B cell (primary cell): ENCODE results near the gene CFAP90. TPM values are rescaled to one million over a fixed set of nuclear protein-coding genes. Genes with fewer than 3 reads are reported as not detected.

Source experiments
- ATAC-seq: fragments of 200-7000 bp; cut with Tn5 transposase; one replicate; pipeline ENCODE4 v1.10.0; 2021; ENCODE audit warnings: low read depth, mild to moderate bottlenecking, moderate number of reproducible peaks, moderate library complexity
- CTCF ChIA-PET: fragments of 350-600 bp; sonication (Branson Sonifier 250); formaldehyde crosslinking; loops from one replicate; lab custom pipeline; 2021; ENCODE audit warnings: antibody characterized with exemption, inconsistent platforms; lab: Charles Lee
- POLR2A ChIA-PET: fragments of 350-600 bp; sonication (Branson Sonifier 250); formaldehyde crosslinking; loops from one replicate; lab custom pipeline; 2021; ENCODE audit warnings: antibody characterized with exemption; lab: Charles Lee
- DNase-seq: peaks from one replicate; pipeline ENCODE4 v3.0.0; 2013
- H2AFZ ChIP-seq: 2 replicates; pipeline ENCODE4 v1.6.1; 2012; ENCODE audit warnings: mild to moderate bottlenecking, low read depth, low read length; ENCODE audit not compliant: insufficient read depth, poor library complexity, severe bottlenecking
- H3K27ac ChIP-seq, 2 donors: 1 replicate in 1 of 2; 2 replicates in 1 of 2; pipeline ENCODE4 v1.5.1; 2012 to 2013; ENCODE audit warnings: low read length in 2 of 2, mild to moderate bottlenecking in 2 of 2, moderate library complexity in 1 of 2
- H3K27me3 ChIP-seq, 4 experiments: fragments of 200-600 bp in 1 of 4; sonication (generic) in 1 of 4; replicated peaks in 1 of 4; 1 replicate in 2 of 4; 2 replicates in 2 of 4; pipeline versions ENCODE4 v1.6.1 to v1.7.0; 2013 to 2016; ENCODE audit warnings: low read length in 3 of 4, mild to moderate bottlenecking in 2 of 4, mixed read lengths in 1 of 4, moderate library complexity in 1 of 4; ENCODE audit not compliant: insufficient read depth in 4 of 4, control insufficient read depth in 3 of 4; ENCODE audit errors: control extremely low read depth in 1 of 4
- H3K36me3 ChIP-seq, 2 experiments: replicated peaks in 1 of 2; 1 replicate in 1 of 2; 2 replicates in 1 of 2; pipeline versions ENCODE4 v1.6.1 to v1.7.1; 2013; ENCODE audit warnings: low read length in 1 of 2; ENCODE audit not compliant: insufficient read depth in 2 of 2, control insufficient read depth in 1 of 2; ENCODE audit errors: control extremely low read depth in 1 of 2, extremely low read depth in 1 of 2
- H3K4me1 ChIP-seq, 2 donors: fragments of 200-600 bp in 1 of 2; sonication (generic) in 1 of 2; 1 replicate in 1 of 2; 2 replicates in 1 of 2; pipeline versions ENCODE4 v1.5.1 to v1.6.1; 2013 to 2017; ENCODE audit warnings: low read length in 2 of 2; ENCODE audit not compliant: control insufficient read depth in 2 of 2, insufficient read depth in 2 of 2
- H3K4me2 ChIP-seq: replicated peaks from 2 replicates; pipeline ENCODE3; 2012; ENCODE audit warnings: mild to moderate bottlenecking, low read depth, low read length; ENCODE audit not compliant: poor library complexity, severe bottlenecking
- H3K4me3 ChIP-seq, 5 experiments: fragments of 200-600 bp in 1 of 5; sonication (generic) in 1 of 5; 1 replicate in 3 of 5; 2 replicates in 2 of 5; pipeline versions ENCODE4 v1.5.1 to v1.7.0; 2011 to 2016; ENCODE audit warnings: low read length in 4 of 5, mild to moderate bottlenecking in 4 of 5, low read depth in 2 of 5, control low read depth in 1 of 5, moderate library complexity in 1 of 5; ENCODE audit not compliant: insufficient read depth in 1 of 5; ENCODE audit errors: control extremely low read depth in 1 of 5, extremely low read depth in 1 of 5
- H3K79me2 ChIP-seq: fragments of 200-600 bp; sonication (generic); one replicate; pipeline ENCODE4 v1.6.0; 2016; ENCODE audit warnings: low read length; ENCODE audit not compliant: control insufficient read depth, insufficient read depth
- H3K9ac ChIP-seq: fragments of 200-600 bp; sonication (generic); 2 replicates; pipeline ENCODE4 v1.6.1; 2017; ENCODE audit warnings: mild to moderate bottlenecking, low read length, moderate library complexity
- H3K9me3 ChIP-seq, 3 donors: one replicate each; pipeline versions ENCODE4 v1.6.1 to v1.7.1; 2013; ENCODE audit warnings: low read length in 2 of 3; ENCODE audit not compliant: control insufficient read depth in 2 of 3, insufficient read depth in 1 of 3; ENCODE audit errors: control extremely low read depth in 1 of 3
- H4K20me1 ChIP-seq: 2 replicates; pipeline ENCODE4 v1.6.0; 2012; ENCODE audit warnings: mild to moderate bottlenecking, low read length; ENCODE audit not compliant: insufficient read depth, control insufficient read depth, poor library complexity, severe bottlenecking
- H3K27ac Mint-ChIP-seq: one replicate; pipeline ENCODE4 v1.8.0; 2021; ENCODE audit warnings: mixed read lengths
- H3K27me3 Mint-ChIP-seq: one replicate; pipeline ENCODE4 v1.8.0; 2021; ENCODE audit warnings: mixed read lengths
- H3K4me1 Mint-ChIP-seq: one replicate; pipeline ENCODE4 v1.8.0; 2021; ENCODE audit warnings: mixed read lengths
- H3K4me3 Mint-ChIP-seq: one replicate; pipeline ENCODE4 v1.8.0; 2021; ENCODE audit warnings: mixed read lengths
- H3K9me3 Mint-ChIP-seq: one replicate; pipeline ENCODE4 v1.8.0; 2022; ENCODE audit warnings: mixed read lengths; ENCODE audit not compliant: insufficient read depth
- EZH2 ChIP-seq: IDR thresholded peaks from 2 replicates; pipeline ENCODE4 v1.6.1; 2012; ENCODE audit warnings: borderline replicate concordance, low read depth, mild to moderate bottlenecking, moderate library complexity, low read length; ENCODE audit not compliant: insufficient read depth, poor library complexity, severe bottlenecking
- WGBS: methylation state at CpG from one replicate; pipeline ENCODE4 v1.1.5; 2013; ENCODE audit warnings: missing lambda C conversion rate; ENCODE audit not compliant: insufficient coverage; 5-methylcytosine and 5-hydroxymethylcytosine counted together
- intact Hi-C: fragments of 100-400 bp; cut with micrococcal nuclease; formaldehyde crosslinking; loops from one replicate; pipeline ENCODE4 v1.10.0; 2022
- polyA plus RNA-seq: library from polyadenylated mRNA; depleted of rRNA; stranded (reverse); fragments of >200 nt; gene quantifications from 2 replicates; pipeline ENCODE4 v1.2.3, GENCODE V29; 2012
- total RNA-seq, 2 donors: library from RNA; stranded (reverse); fragments of 120-200 nt in 1 of 2; gene quantifications; 1 replicate in 1 of 2; 2 replicates in 1 of 2; pipeline versions ENCODE4 v1.2.3 to v1.2.4, GENCODE V29; 2013 to 2022
- TF ChIP-seq, protein P1 (sequence below): fragments of 200-600 bp; IDR thresholded peaks from one replicate; pipeline ENCODE4 v1.8.0; 2022; ENCODE audit warnings: antibody characterized with exemption, mild to moderate bottlenecking

Gene CFAP90
- total and polyA plus RNA-seq, 2 donors (not counting 1 experiment from before 2014, with no cell fraction given), result not detected

DNA sequence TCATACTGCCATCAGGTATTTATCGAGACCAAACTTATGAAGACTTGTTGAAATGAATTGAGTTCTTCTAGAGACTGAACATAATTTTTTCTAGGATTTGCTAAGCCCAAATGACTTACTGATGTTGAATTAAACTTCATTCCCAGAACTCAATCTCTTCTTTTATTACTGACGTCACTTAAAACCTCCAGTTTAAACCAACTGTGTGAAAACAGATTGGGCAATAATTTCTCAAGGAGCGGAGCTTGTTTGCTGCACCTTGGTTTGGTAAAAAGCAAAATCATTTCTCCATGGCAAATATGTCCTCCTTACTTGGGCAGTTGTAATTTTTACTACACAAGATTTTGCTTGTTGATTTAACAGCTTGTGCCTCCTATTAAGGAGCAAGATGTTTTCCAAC lies 37.4 kb downstream of the CFAP90 start:
- Histone ChIP-seq H3K27ac (no peak overlapping the region), H3K79me2 (no peaks in the 10 kb centered on the region), H3K36me3 (no peaks in the 10 kb centered on the region), H3K4me1 (peaks cover 0 to 5% of the 10 kb centered on the region in 2 donors), H2AFZ (no peak overlapping the region), H3K4me2 (no peak overlapping the region), H3K4me3 (no peak overlapping the region), H3K9me3 (no peaks in the 10 kb centered on the region), H3K27me3 (peaks cover 0 to 19% (median 4%) of the 10 kb centered on the region in 4 experiments), H4K20me1 (no peaks in the 10 kb centered on the region), H3K9ac (no peak overlapping the region)
- Mint-ChIP-seq H3K4me3 (no peak overlapping the region), H3K9me3 (no peaks in the 10 kb centered on the region), H3K4me1 (no peaks in the 10 kb centered on the region), H3K27ac (no peak overlapping the region), H3K27me3 (peaks cover 47% of the 10 kb centered on the region)
- ATAC-seq (no peak), DNase-seq (no peak)
- ChIA-PET POLR2A (no interaction called here), CTCF (interaction anchor here (1.2 kb wide), 1 partner anchor 20 kb away, joined by 3 read pairs; no protein-coding TSS in a partner anchor)
- WGBS, result no CpG with 5 or more reads among the region's 3 CpGs
- TF ChIP-seq EZH2, result no peak
- TF ChIP-seq, protein P1, sequence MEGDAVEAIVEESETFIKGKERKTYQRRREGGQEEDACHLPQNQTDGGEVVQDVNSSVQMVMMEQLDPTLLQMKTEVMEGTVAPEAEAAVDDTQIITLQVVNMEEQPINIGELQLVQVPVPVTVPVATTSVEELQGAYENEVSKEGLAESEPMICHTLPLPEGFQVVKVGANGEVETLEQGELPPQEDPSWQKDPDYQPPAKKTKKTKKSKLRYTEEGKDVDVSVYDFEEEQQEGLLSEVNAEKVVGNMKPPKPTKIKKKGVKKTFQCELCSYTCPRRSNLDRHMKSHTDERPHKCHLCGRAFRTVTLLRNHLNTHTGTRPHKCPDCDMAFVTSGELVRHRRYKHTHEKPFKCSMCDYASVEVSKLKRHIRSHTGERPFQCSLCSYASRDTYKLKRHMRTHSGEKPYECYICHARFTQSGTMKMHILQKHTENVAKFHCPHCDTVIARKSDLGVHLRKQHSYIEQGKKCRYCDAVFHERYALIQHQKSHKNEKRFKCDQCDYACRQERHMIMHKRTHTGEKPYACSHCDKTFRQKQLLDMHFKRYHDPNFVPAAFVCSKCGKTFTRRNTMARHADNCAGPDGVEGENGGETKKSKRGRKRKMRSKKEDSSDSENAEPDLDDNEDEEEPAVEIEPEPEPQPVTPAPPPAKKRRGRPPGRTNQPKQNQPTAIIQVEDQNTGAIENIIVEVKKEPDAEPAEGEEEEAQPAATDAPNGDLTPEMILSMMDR, result no peak
- intact Hi-C loops, result no loop called here

DNA sequence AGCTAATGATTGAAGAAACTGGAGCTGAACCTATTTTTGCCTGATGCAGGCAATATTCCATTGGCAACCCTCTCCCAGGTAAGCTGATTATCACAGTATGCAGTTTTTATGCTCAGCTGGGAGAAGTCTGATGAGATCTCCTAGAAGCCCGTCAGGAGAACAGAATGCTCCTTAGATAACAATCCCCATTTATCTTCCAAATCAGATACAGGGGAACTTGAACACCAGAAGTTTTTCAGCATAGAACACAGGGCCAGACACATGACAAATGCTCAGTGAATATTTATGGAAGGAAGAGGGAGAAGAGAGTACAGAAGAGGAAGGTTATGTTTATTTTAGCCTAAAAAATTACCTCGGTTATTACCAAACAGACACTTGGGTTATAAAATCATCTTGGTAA lies 37.9 kb downstream of the CFAP90 start:
- intact Hi-C loops, result no loop called here
- Mint-ChIP-seq H3K4me1 (no peaks in the 10 kb centered on the region), H3K4me3 (no peak overlapping the region), H3K27ac (no peak overlapping the region), H3K27me3 (peaks cover 47% of the 10 kb centered on the region), H3K9me3 (no peaks in the 10 kb centered on the region)
- DNase-seq (no peak), ATAC-seq (no peak)
- POLR2A ChIA-PET, result no interaction called here
- CTCF ChIA-PET, result interaction anchor here (1.2 kb wide), 1 partner anchor 20 kb away, joined by 3 read pairs; no protein-coding TSS in a partner anchor
- H3K79me2 ChIP-seq, result no peaks in the 10 kb centered on the region
- H3K4me2 ChIP-seq, result no peak overlapping the region
- no peak for TF ChIP-seq EZH2
- TF ChIP-seq, protein P1, result no peak
- WGBS, result no CpG with 5 or more reads among the region's 2 CpGs
- no peak overlapping the region for H3K27ac ChIP-seq
- H3K27me3 ChIP-seq, result peaks cover 0 to 19% (median 4%) of the 10 kb centered on the region in 4 experiments
- no peaks in the 10 kb centered on the region for H3K36me3 ChIP-seq
- H3K9ac ChIP-seq, result no peak overlapping the region
- no peaks in the 10 kb centered on the region for H4K20me1 ChIP-seq
- no peaks in the 10 kb centered on the region for H3K9me3 ChIP-seq
- no peak overlapping the region for H2AFZ ChIP-seq
- no peak overlapping the region for H3K4me3 ChIP-seq
- H3K4me1 ChIP-seq, result peaks cover 0 to 5% of the 10 kb centered on the region in 2 donors
